Activated CD4-positive, alpha-beta T cell treated with anti-CD3 and anti-CD28 coated beads, Interleukin-2, amount 10 ng/mL, durations not matched to agents 24 days and 14 days (primary cell): ENCODE results near the gene OAS3. TPM values are rescaled to one million over a fixed set of nuclear protein-coding genes. Genes with fewer than 3 reads are reported as not detected.
A peak's percentile ranks its signal among the peaks of the same experiment; 100 is the strongest.

ENCODE experiments used
- DNase-seq: peaks from one replicate; pipeline ENCODE4 v3.0.0; 2022
- H3K27ac Mint-ChIP-seq: one replicate; pipeline ENCODE4 v1.8.0; 2022; ENCODE audit warnings: mild to moderate bottlenecking, mixed read lengths
- H3K27me3 Mint-ChIP-seq: one replicate; pipeline ENCODE4 v1.8.0; 2022; ENCODE audit warnings: mixed read lengths
- H3K36me3 Mint-ChIP-seq: one replicate; pipeline ENCODE4 v1.8.0; 2022; ENCODE audit warnings: low read depth, mild to moderate bottlenecking, mixed read lengths
- H3K4me1 Mint-ChIP-seq: one replicate; pipeline ENCODE4 v1.8.0; 2021; ENCODE audit warnings: mixed read lengths
- H3K4me3 Mint-ChIP-seq: one replicate; pipeline ENCODE4 v1.8.0; 2022; ENCODE audit warnings: mild to moderate bottlenecking, moderate library complexity, mixed read lengths
- H3K9me3 Mint-ChIP-seq: one replicate; pipeline ENCODE4 v1.8.0; 2021; ENCODE audit warnings: mixed read lengths
- intact Hi-C: fragments of 100-400 bp; cut with micrococcal nuclease; formaldehyde crosslinking; loops from one replicate; pipeline ENCODE4 v1.15.1; 2023
- total RNA-seq: library from RNA; stranded (reverse); gene quantifications from 2 replicates; pipeline ENCODE4 v1.2.3, GENCODE V29; 2022

The OAS3 gene
- total RNA-seq, 1 donor from 2014 or later = 48.9 TPM

- H3K9me3 Mint-ChIP-seq = no peaks in the 10 kb centered on the region
- H3K4me3 Mint-ChIP-seq = no peak overlapping the region
- H3K27ac Mint-ChIP-seq = no peak overlapping the region
- intact Hi-C loops = no loop called here
- peaks cover 22% of the 10 kb centered on the region for H3K36me3 Mint-ChIP-seq
- no peak for DNase-seq
- peaks cover 12% of the 10 kb centered on the region for H3K4me1 Mint-ChIP-seq
- H3K27me3 Mint-ChIP-seq = no peaks in the 10 kb centered on the region
These were observed 5.7 kb upstream of the OAS3 start for GRCh38 chr12:112932485-112933128.

DNA sequence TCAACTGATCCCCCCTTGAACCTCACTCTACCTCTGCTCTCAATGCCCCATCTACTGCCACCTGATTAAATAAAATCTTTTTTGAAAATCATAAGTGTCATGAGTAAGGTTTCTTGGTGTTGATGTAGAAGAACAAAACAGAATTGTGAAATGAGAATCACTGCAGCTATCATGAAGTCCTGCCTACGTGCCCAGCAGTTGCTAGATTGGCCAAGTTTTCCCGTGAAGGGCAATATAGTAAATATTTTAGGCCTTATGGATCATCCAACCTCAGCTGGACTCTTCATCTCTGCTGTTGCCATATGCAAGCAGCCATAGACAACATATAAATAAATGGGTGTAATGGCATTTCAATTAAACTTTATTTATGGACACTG lies 5.2 kb upstream of the OAS3 start:
- DNase-seq = no peak
- peaks cover 17% of the 10 kb centered on the region for H3K4me1 Mint-ChIP-seq
- H3K9me3 Mint-ChIP-seq = no peaks in the 10 kb centered on the region
- no peaks in the 10 kb centered on the region for H3K27me3 Mint-ChIP-seq
- no peak overlapping the region for H3K27ac Mint-ChIP-seq
- H3K36me3 Mint-ChIP-seq = peaks cover 17% of the 10 kb centered on the region
- no peak overlapping the region for H3K4me3 Mint-ChIP-seq
- intact Hi-C loops = no loop called here

DNA sequence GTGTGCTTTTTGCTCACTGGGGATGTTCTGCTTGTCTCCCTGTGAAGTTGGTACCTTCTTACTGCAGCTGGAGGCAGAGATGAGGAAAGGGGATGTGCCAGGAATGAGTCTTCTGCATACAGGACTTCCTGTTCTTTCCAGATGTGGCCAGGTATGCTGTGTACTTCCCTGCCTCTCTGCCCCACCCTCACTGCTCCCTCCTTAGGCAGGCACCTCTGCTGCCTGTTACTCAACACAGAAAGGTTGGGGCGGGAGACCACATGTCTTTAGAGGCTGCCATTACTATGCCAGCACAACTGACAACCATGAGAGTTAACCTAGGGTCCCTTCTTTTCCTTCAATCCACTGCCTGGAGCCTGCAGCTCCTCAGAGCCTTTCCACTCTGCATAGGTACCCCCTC lies 2.0 kb upstream of the OAS3 start:
- Mint-ChIP-seq H3K4me1 (peaks cover 38% of the 10 kb centered on the region), H3K4me3 (no peak overlapping the region), H3K9me3 (no peaks in the 10 kb centered on the region), H3K27me3 (no peaks in the 10 kb centered on the region), H3K27ac (no peak overlapping the region), H3K36me3 (peaks cover 8% of the 10 kb centered on the region)
- intact Hi-C loops = no loop called here
- no peak for DNase-seq

GRCh38 chr12:112936927-112937326 lies 1.3 kb upstream of the OAS3 start:
- H3K36me3 Mint-ChIP-seq = peaks cover 14% of the 10 kb centered on the region
- H3K4me1 Mint-ChIP-seq = peaks cover 45% of the 10 kb centered on the region
- DNase-seq = no peak
- peak overlapping the region; percentile 13 for H3K4me3 Mint-ChIP-seq
- intact Hi-C loops = no loop called here
- peak overlapping the region; percentile 55 for H3K27ac Mint-ChIP-seq
- no peaks in the 10 kb centered on the region for H3K9me3 Mint-ChIP-seq
- no peaks in the 10 kb centered on the region for H3K27me3 Mint-ChIP-seq

- Mint-ChIP-seq H3K27me3 (no peaks in the 10 kb centered on the region), H3K36me3 (peaks cover 20% of the 10 kb centered on the region), H3K4me3 (peak overlapping the region; percentile 89), H3K27ac (peak overlapping the region; percentile 96), H3K4me1 (peaks cover 48% of the 10 kb centered on the region), H3K9me3 (no peaks in the 10 kb centered on the region)
- intact Hi-C loops = loop anchor here (1.0 kb wide), 2 partner anchors 30 to 40 kb away; partner anchors contain the start of gene OAS2
- no peak for DNase-seq
These were observed 477 bp downstream of the OAS3 start for GRCh38 chr12:112938751-112939150.

- peak; percentile 76 for DNase-seq
- H3K27ac Mint-ChIP-seq = peak overlapping the region; percentile 96
- peaks cover 49% of the 10 kb centered on the region for H3K4me1 Mint-ChIP-seq
- H3K36me3 Mint-ChIP-seq = peaks cover 30% of the 10 kb centered on the region
- no peaks in the 10 kb centered on the region for H3K27me3 Mint-ChIP-seq
- intact Hi-C loops = loop anchor here (1.0 kb wide), 1 partner anchor 38 kb away; the partner anchor contains the start of gene OAS2
- peak overlapping the region; percentile 89 for H3K4me3 Mint-ChIP-seq
- H3K9me3 Mint-ChIP-seq = no peaks in the 10 kb centered on the region
These were observed 1.6 kb downstream of the OAS3 start for GRCh38 chr12:112939761-112940381.

DNA sequence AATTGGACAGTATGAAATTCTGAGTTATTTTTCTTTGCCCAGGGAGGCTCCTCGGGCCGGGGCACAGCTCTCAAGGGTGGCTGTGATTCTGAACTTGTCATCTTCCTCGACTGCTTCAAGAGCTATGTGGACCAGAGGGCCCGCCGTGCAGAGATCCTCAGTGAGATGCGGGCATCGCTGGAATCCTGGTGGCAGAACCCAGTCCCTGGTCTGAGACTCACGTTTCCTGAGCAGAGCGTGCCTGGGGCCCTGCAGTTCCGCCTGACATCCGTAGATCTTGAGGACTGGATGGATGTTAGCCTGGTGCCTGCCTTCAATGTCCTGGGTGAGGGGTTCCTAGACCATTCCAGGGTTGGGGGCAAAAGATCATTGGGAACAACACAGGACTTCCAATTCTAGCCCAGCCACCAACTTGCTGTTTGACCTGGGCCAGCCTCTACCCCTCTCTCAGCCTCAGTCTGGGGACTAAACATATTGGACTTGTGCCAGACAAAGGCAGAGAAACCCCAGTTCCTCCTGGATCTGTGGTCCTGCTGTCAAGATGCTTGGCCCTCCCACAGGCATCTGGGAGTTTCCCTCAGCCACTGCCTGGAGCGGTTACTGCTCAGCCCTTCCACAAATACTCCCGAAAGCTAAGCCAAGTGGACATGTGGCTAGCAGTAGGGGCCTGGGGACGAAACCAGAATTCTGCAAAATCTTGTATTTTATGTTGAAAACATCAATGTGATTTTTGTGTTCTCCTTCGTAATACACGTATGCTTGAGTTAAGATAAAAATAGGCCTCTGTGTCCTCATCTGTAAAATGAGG lies 3.5 kb downstream of the OAS3 start:
- Mint-ChIP-seq H3K4me3 (peak overlapping the region; percentile 34), H3K27me3 (no peaks in the 10 kb centered on the region), H3K27ac (peak overlapping the region; percentile 60), H3K9me3 (no peaks in the 10 kb centered on the region), H3K4me1 (peaks cover 50% of the 10 kb centered on the region), H3K36me3 (peaks cover 46% of the 10 kb centered on the region)
- intact Hi-C loops = no loop called here
- DNase-seq = no peak

- H3K4me3 Mint-ChIP-seq = no peak overlapping the region
- intact Hi-C loops = no loop called here
- H3K36me3 Mint-ChIP-seq = peaks cover 54% of the 10 kb centered on the region
- H3K4me1 Mint-ChIP-seq = peaks cover 44% of the 10 kb centered on the region
- peaks cover 3% of the 10 kb centered on the region for H3K9me3 Mint-ChIP-seq
- H3K27ac Mint-ChIP-seq = no peak overlapping the region
- no peaks in the 10 kb centered on the region for H3K27me3 Mint-ChIP-seq
- DNase-seq = no peak
These were observed 4.3 kb downstream of the OAS3 start for GRCh38 chr12:112942572-112942971.

DNA sequence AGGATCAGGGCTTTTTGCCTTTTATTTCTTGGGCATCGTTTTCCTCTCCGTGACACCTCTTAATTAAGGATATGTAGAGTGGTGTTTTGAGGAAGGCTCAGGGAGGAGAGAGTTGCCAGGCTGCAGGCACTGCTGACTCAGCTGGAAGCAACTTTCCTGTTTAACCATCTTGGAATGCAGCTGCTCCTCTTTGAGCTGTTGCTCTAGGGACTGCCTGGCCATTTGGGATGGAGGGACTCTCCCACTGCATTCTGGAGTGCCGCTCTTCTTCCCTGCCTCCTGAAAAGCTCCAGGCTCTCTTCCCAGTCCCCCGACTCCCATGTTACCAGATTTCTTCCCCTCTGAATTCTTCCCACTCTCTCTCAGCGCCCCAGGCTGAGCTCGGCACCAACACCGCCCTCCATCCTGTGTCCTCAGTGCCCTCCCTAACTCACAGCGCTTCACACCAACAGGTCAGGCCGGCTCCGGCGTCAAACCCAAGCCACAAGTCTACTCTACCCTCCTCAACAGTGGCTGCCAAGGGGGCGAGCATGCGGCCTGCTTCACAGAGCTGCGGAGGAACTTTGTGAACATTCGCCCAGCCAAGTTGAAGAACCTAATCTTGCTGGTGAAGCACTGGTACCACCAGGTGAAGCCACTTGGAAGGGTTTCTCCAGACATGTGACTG lies 5.9 kb downstream of the OAS3 start:
- peaks cover 62% of the 10 kb centered on the region for H3K36me3 Mint-ChIP-seq
- no peak overlapping the region for H3K4me3 Mint-ChIP-seq
- H3K4me1 Mint-ChIP-seq = peaks cover 36% of the 10 kb centered on the region
- H3K27ac Mint-ChIP-seq = peak overlapping the region; percentile 39
- no peaks in the 10 kb centered on the region for H3K27me3 Mint-ChIP-seq
- DNase-seq = no peak
- H3K9me3 Mint-ChIP-seq = peaks cover 3% of the 10 kb centered on the region
- intact Hi-C loops = no loop called here

DNA sequence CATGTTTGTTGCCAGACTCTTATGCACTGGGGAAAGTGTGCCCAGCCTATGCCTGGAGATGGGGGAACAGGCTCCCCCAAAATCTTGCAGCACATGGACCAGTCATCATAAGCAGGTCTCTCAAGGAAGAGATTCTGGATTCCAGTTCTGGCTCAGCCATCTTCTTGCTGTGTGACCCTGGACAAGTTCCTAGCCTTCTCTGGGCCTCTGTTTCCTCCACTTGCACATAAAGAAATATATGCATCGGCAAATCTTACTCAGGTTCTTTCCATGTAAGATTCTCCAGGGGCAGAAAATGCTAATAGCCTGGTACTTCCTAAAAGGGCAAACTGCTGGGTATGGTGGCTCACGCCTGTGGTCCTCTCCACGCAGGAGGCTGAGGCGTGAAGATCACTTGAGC lies 7.2 kb downstream of the OAS3 start:
- no peaks in the 10 kb centered on the region for H3K27me3 Mint-ChIP-seq
- H3K36me3 Mint-ChIP-seq = peaks cover 64% of the 10 kb centered on the region
- H3K9me3 Mint-ChIP-seq = peaks cover 3% of the 10 kb centered on the region
- no peak overlapping the region for H3K27ac Mint-ChIP-seq
- no peak for DNase-seq
- H3K4me1 Mint-ChIP-seq = peaks cover 23% of the 10 kb centered on the region
- intact Hi-C loops = no loop called here
- H3K4me3 Mint-ChIP-seq = no peak overlapping the region

- intact Hi-C loops = no loop called here
- no peak for DNase-seq
- H3K36me3 Mint-ChIP-seq = peaks cover 65% of the 10 kb centered on the region
These were observed 8.1 kb downstream of the OAS3 start for GRCh38 chr12:112946236-112947000.

GRCh38 chr12:112947314-112947713 lies 9.0 kb downstream of the OAS3 start:
- no peaks in the 10 kb centered on the region for H3K27me3 Mint-ChIP-seq
- DNase-seq = no peak
- H3K36me3 Mint-ChIP-seq = peaks cover 66% of the 10 kb centered on the region
- H3K27ac Mint-ChIP-seq = no peak overlapping the region
- H3K4me3 Mint-ChIP-seq = no peak overlapping the region
- H3K4me1 Mint-ChIP-seq = peaks cover 10% of the 10 kb centered on the region
- intact Hi-C loops = no loop called here
- H3K9me3 Mint-ChIP-seq = peaks cover 3% of the 10 kb centered on the region

More at GRCh38 chr12:112946236-112947000, 8.1 kb downstream of the OAS3 start:
- Mint-ChIP-seq H3K4me3 (no peak overlapping the region), H3K27me3 (no peaks in the 10 kb centered on the region), H3K4me1 (peaks cover 18% of the 10 kb centered on the region), H3K9me3 (peaks cover 3% of the 10 kb centered on the region), H3K27ac (no peak overlapping the region)

DNA sequence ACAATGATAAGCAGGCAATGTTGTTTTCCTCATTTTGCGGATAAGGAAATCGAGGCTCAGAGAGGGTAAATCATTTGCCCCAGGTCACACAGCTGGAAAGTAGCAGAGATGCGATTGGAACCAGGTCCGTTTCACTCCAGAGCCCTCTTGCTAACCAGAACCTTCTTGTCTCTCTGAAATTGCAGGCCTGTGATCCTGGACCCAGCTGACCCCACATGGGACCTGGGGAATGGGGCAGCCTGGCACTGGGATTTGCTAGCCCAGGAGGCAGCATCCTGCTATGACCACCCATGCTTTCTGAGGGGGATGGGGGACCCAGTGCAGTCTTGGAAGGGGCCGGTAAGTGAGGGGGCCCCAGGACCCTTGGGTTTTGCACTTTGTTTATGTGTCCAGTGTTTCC lies 9.5 kb downstream of the OAS3 start:
- H3K4me3 Mint-ChIP-seq = no peak overlapping the region
- H3K9me3 Mint-ChIP-seq = peaks cover 3% of the 10 kb centered on the region
- H3K27me3 Mint-ChIP-seq = no peaks in the 10 kb centered on the region
- peaks cover 69% of the 10 kb centered on the region for H3K36me3 Mint-ChIP-seq
- intact Hi-C loops = no loop called here
- peaks cover 10% of the 10 kb centered on the region for H3K4me1 Mint-ChIP-seq
- H3K27ac Mint-ChIP-seq = no peak overlapping the region
- no peak for DNase-seq
